GM19025 (cell line): ENCODE results near the gene HSPA4L.

Source experiments
- ATAC-seq: cut with Tn5 transposase; IDR thresholded peaks from one replicate; pipeline ENCODE4 v1.9.1; 2021; ENCODE audit warnings: mild to moderate bottlenecking, low read depth, moderate library complexity; ENCODE audit not compliant: unreplicated experiment

Gene HSPA4L

GRCh38 chr4:127856813-127857447, 74.8 kb downstream of the HSPA4L start:
- peak; percentile 80 for ATAC-seq

- no peak for ATAC-seq
Measured at GRCh38 chr4:127857641-127858040, 75.5 kb downstream of the HSPA4L start.

GRCh38 chr4:127868196-127868595, 86.1 kb downstream of the HSPA4L start:
- ATAC-seq, result no peak

GRCh38 chr4:127870281-127870680, 88.2 kb downstream of the HSPA4L start:
- no peak for ATAC-seq

- no peak for ATAC-seq
Measured at GRCh38 chr4:127870688-127871087, 88.6 kb downstream of the HSPA4L start.

- ATAC-seq, result no peak
Measured at GRCh38 chr4:127875791-127876190, 93.7 kb downstream of the HSPA4L start.

- peak; percentile 89 for ATAC-seq
Measured at GRCh38 chr4:127880763-127881562, 98.8 kb downstream of the HSPA4L start, which contains the start of gene PLK4. PLK4 (plus strand) TSS chr4:127880893; CDS start chr4:127881135, 242 bp downstream.

GRCh38 chr4:127881563-127881864, 99.4 kb downstream of the HSPA4L start:
- ATAC-seq, result peak; percentile 35

- no peak for ATAC-seq
Measured at GRCh38 chr4:127888559-127888958, 106.4 kb downstream of the HSPA4L start.

- ATAC-seq, result no peak
Measured at GRCh38 chr4:127889903-127890302, 107.8 kb downstream of the HSPA4L start.
